MM.1S (cell line): ENCODE data around the gene ARHGEF7.

ENCODE experiments used
- DNase-seq: peaks from one replicate; pipeline ENCODE4 v3.0.0-alpha.2; 2015
- H2AFZ ChIP-seq: fragments of 300-600 bp; sonication (generic); 2 replicates; pipeline ENCODE4 v1.6.0; 2016; ENCODE audit warnings: antibody characterized with exemption, low read length
- H3F3A ChIP-seq: fragments of 300-600 bp; sonication (generic); 2 replicates; pipeline ENCODE4 v1.6.1; 2016; ENCODE audit warnings: mild to moderate bottlenecking, antibody characterized with exemption, low read length, moderate library complexity, mixed read lengths; ENCODE audit not compliant: insufficient read depth
- H3K27ac ChIP-seq: fragments of 300-600 bp; sonication (generic); 2 replicates; pipeline ENCODE4 v1.5.1; 2016; ENCODE audit warnings: mild to moderate bottlenecking, low read length
- H3K27me3 ChIP-seq: fragments of 300-600 bp; sonication (generic); replicated peaks from 2 replicates; pipeline ENCODE4 v1.6.0; 2016; ENCODE audit warnings: low read length; ENCODE audit not compliant: insufficient read depth
- H3K36me3 ChIP-seq: fragments of 300-600 bp; sonication (generic); replicated peaks from 2 replicates; pipeline ENCODE4 v1.6.1; 2016; ENCODE audit warnings: mild to moderate bottlenecking, low read length, mixed read lengths; ENCODE audit not compliant: insufficient read depth
- H3K4me1 ChIP-seq: fragments of 300-600 bp; sonication (generic); 2 replicates; pipeline ENCODE4 v1.6.1; 2016; ENCODE audit warnings: low read length, mixed read lengths
- H3K4me2 ChIP-seq: fragments of 300-600 bp; sonication (generic); 2 replicates; pipeline ENCODE4 v1.6.0; 2016; ENCODE audit warnings: low read depth, low read length
- H3K4me3 ChIP-seq: fragments of 300-600 bp; sonication (generic); 2 replicates; pipeline ENCODE4 v1.5.1; 2016; ENCODE audit warnings: low read length, mixed read lengths
- H3K79me2 ChIP-seq: fragments of 300-600 bp; sonication (generic); 2 replicates; pipeline ENCODE4 v1.6.1; 2016; ENCODE audit warnings: mixed run types, low read length, mixed read lengths
- H3K9ac ChIP-seq: fragments of 300-600 bp; sonication (generic); 2 replicates; pipeline ENCODE4 v1.6.1; 2016; ENCODE audit warnings: low read length, mixed read lengths
- H3K9me2 ChIP-seq: fragments of 300-600 bp; sonication (generic); replicated peaks from 2 replicates; pipeline ENCODE4 v1.6.1; 2016; ENCODE audit warnings: mild to moderate bottlenecking, low read length, mixed read lengths; ENCODE audit not compliant: insufficient read depth
- H3K9me3 ChIP-seq: fragments of 300-600 bp; sonication (generic); replicated peaks from 2 replicates; pipeline ENCODE4 v1.6.1; 2016; ENCODE audit warnings: mild to moderate bottlenecking, low read length, mixed read lengths; ENCODE audit not compliant: insufficient read depth
- H4K20me1 ChIP-seq: fragments of 300-600 bp; sonication (generic); 2 replicates; pipeline ENCODE4 v1.6.1; 2016; ENCODE audit warnings: mild to moderate bottlenecking, low read length, moderate library complexity, mixed read lengths; ENCODE audit not compliant: insufficient read depth
- EZH2 ChIP-seq: fragments of 300-600 bp; sonication (generic); optimal IDR thresholded peaks from 2 replicates; pipeline ENCODE3; 2017; ENCODE audit warnings: low read depth, mild to moderate bottlenecking, antibody characterized with exemption, low read length, mixed read lengths
- EZH2phosphoT487 ChIP-seq: fragments of 300-600 bp; sonication (generic); IDR thresholded peaks from 2 replicates; pipeline ENCODE4 v1.6.1; 2018; ENCODE audit warnings: antibody characterized with exemption, low read length
- TF ChIP-seq, protein P1 (sequence below): fragments of 300-600 bp; sonication (generic); IDR thresholded peaks from 2 replicates; pipeline ENCODE4 v1.5.1; 2016; ENCODE audit warnings: antibody characterized with exemption, low read length, mixed read lengths

Gene ARHGEF7

DNA sequence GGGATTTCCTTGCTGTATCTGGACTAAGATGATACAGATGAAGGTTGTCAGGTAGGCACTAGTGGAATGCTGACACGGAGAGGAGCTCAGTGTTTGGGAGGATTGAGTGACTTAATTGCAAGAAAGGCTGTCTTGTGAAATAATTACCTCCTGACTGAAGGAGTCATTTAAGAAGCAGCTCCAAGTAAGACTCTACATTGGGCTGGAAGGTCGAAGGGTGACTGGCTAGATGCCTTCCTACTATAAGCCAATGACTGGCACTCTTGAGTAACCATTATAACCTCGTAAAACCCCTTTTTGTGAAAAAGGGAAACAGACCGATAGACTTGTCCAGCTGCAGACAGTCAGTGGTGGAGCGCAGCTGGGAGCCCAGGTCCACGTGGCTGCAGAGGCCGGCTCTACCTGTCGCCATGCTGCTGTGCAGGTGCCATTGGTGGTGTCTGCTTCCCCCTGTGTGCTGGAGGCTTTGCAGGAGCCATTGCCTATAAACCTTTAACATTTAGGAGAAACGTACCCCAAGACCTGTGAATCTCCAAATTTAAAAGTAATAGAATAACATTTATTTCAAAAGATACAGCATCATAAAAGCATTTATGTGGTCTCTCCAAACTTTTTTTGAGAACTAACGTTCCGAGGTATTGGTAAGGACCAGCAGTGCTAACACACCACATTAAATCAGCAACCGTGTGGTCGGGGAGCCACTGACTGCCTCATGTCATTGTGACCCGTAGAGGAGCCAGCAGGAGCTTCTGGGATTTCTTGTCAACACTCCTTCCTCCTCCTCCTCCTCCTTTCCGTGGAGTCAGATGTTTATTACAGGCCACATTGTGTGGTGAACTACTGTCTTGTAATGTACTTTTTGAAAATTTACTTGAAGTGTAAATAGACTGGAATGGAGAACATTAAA is 124.9 kb downstream of the ARHGEF7 start:
- Histone ChIP-seq H3K4me1 (no peaks in the 10 kb centered on the region), H3K9ac (no peak overlapping the region), H3K27ac (no peak overlapping the region), H3K36me3 (no peaks in the 10 kb centered on the region), H2AFZ (no peak overlapping the region), H3K4me3 (no peak overlapping the region), H3K79me2 (no peaks in the 10 kb centered on the region), H3K4me2 (no peak overlapping the region), H3F3A (no peaks in the 10 kb centered on the region), H3K9me2 (no peaks in the 10 kb centered on the region), H4K20me1 (no peaks in the 10 kb centered on the region), H3K27me3 (no peaks in the 10 kb centered on the region), H3K9me3 (no peaks in the 10 kb centered on the region)
- no peak for DNase-seq
- no peak for TF ChIP-seq EZH2
- TF ChIP-seq, protein P1, sequence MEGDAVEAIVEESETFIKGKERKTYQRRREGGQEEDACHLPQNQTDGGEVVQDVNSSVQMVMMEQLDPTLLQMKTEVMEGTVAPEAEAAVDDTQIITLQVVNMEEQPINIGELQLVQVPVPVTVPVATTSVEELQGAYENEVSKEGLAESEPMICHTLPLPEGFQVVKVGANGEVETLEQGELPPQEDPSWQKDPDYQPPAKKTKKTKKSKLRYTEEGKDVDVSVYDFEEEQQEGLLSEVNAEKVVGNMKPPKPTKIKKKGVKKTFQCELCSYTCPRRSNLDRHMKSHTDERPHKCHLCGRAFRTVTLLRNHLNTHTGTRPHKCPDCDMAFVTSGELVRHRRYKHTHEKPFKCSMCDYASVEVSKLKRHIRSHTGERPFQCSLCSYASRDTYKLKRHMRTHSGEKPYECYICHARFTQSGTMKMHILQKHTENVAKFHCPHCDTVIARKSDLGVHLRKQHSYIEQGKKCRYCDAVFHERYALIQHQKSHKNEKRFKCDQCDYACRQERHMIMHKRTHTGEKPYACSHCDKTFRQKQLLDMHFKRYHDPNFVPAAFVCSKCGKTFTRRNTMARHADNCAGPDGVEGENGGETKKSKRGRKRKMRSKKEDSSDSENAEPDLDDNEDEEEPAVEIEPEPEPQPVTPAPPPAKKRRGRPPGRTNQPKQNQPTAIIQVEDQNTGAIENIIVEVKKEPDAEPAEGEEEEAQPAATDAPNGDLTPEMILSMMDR: no peak

DNA sequence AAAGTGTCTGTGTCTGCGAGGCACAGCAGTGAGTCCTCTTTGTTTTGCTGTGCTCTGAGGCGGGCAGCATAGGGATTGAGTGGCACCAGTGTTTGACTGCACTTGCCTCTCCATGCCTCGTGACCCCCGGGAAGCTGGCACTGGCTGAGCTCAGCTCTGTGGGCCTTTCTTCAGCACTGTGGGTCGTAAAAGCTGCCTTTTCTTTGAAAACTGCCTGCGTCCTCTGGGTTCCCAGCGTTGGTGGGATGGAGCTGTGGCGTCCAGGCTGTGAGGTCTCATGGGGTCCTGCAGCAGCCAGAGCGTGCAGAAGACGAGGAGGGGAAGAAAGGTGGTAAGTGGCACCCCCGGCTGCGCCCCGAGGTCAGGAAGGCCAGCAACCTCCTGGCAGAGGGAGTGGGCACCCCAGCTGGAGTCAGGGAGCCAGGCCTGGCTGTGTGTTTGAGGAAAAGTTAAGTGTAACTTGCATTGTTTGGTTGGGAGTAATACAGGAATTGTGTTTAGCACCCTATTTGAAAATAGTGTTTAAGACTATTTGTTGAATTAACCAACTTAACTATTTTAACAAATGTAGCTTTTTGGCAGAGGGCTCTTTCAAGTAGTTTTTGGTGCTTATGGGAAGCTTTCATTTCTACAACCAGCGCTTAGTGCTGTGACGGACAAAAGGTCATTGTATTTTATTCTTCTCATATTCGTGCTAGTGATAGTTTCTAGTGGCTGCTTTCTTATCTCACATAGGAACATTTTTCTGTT is 126.1 kb downstream of the ARHGEF7 start:
- H3K9ac ChIP-seq: no peak overlapping the region
- no peaks in the 10 kb centered on the region for H3K79me2 ChIP-seq
- TF ChIP-seq EZH2 (no peak), EZH2phosphoT487 (no peak)
- TF ChIP-seq, protein P1: no peak
- no peak overlapping the region for H3K27ac ChIP-seq
- H3K27me3 ChIP-seq: no peaks in the 10 kb centered on the region
- H4K20me1 ChIP-seq: no peaks in the 10 kb centered on the region
- H3F3A ChIP-seq: no peaks in the 10 kb centered on the region
- H3K36me3 ChIP-seq: no peaks in the 10 kb centered on the region
- no peak for DNase-seq
- no peaks in the 10 kb centered on the region for H3K9me3 ChIP-seq
- H3K9me2 ChIP-seq: no peaks in the 10 kb centered on the region
- no peak overlapping the region for H3K4me2 ChIP-seq
- no peaks in the 10 kb centered on the region for H3K4me1 ChIP-seq
- no peak overlapping the region for H2AFZ ChIP-seq
- no peak overlapping the region for H3K4me3 ChIP-seq

DNA sequence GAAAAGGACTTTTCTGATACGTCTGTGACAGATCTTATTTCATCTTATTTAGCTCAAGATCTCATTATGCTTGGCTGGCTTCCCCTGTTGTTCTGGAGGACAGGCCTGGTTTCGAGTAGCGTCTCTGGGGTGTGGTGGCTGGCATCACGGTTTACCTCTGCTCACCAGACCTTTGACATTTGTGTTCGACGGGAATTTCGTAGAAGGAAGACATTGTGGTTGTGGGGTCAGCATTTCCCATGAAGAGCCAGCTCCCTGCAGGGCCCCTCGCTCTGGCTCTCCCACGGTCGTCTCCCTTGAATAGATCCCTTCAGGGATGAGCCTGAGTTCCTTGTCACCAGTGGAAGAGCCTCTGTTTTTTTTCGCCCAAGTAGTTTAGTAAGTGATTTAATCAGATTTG is 126.8 kb downstream of the ARHGEF7 start:
- H3K27me3 ChIP-seq: no peaks in the 10 kb centered on the region
- H4K20me1 ChIP-seq: no peaks in the 10 kb centered on the region
- H3K27ac ChIP-seq: no peak overlapping the region
- no peak overlapping the region for H3K9ac ChIP-seq
- no peaks in the 10 kb centered on the region for H3K36me3 ChIP-seq
- H3K4me2 ChIP-seq: no peak overlapping the region
- no peak overlapping the region for H2AFZ ChIP-seq
- no peaks in the 10 kb centered on the region for H3F3A ChIP-seq
- no peaks in the 10 kb centered on the region for H3K9me2 ChIP-seq
- TF ChIP-seq EZH2phosphoT487 (no peak), EZH2 (no peak)
- TF ChIP-seq, protein P1: no peak
- H3K4me3 ChIP-seq: no peak overlapping the region
- H3K79me2 ChIP-seq: no peaks in the 10 kb centered on the region
- H3K9me3 ChIP-seq: no peaks in the 10 kb centered on the region
- no peak for DNase-seq
- H3K4me1 ChIP-seq: no peaks in the 10 kb centered on the region
